ENCODE measurements around the gene IDH3G.

The IDH3G gene

GRCh38 chrX:153776120-153776599 lies 18.0 kb downstream of the IDH3G start:
- no peaks in the 10 kb centered on the region; the same call in 1 of the 2 replicates for H3K27me3 ChIP-seq (replicated peaks; ENCODE audit: control insufficient read depth, insufficient read depth, low read length)
- TF ChIP-seq, protein P1, sequence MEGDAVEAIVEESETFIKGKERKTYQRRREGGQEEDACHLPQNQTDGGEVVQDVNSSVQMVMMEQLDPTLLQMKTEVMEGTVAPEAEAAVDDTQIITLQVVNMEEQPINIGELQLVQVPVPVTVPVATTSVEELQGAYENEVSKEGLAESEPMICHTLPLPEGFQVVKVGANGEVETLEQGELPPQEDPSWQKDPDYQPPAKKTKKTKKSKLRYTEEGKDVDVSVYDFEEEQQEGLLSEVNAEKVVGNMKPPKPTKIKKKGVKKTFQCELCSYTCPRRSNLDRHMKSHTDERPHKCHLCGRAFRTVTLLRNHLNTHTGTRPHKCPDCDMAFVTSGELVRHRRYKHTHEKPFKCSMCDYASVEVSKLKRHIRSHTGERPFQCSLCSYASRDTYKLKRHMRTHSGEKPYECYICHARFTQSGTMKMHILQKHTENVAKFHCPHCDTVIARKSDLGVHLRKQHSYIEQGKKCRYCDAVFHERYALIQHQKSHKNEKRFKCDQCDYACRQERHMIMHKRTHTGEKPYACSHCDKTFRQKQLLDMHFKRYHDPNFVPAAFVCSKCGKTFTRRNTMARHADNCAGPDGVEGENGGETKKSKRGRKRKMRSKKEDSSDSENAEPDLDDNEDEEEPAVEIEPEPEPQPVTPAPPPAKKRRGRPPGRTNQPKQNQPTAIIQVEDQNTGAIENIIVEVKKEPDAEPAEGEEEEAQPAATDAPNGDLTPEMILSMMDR (IDR thresholded peaks at IDR 0.05; ENCODE audit: insufficient read depth, low read length, poor library complexity, severe bottlenecking): no peak
- no peak for DNase-seq (ENCODE audit: extremely low read depth, insufficient read length)
- no peaks in the 10 kb centered on the region for H3K36me3 ChIP-seq (ENCODE audit: control insufficient read depth, insufficient read depth, low read length)
- H3K4me3 ChIP-seq (replicated peaks; ENCODE audit: low read depth, low read length): no peak overlapping the region

DNA sequence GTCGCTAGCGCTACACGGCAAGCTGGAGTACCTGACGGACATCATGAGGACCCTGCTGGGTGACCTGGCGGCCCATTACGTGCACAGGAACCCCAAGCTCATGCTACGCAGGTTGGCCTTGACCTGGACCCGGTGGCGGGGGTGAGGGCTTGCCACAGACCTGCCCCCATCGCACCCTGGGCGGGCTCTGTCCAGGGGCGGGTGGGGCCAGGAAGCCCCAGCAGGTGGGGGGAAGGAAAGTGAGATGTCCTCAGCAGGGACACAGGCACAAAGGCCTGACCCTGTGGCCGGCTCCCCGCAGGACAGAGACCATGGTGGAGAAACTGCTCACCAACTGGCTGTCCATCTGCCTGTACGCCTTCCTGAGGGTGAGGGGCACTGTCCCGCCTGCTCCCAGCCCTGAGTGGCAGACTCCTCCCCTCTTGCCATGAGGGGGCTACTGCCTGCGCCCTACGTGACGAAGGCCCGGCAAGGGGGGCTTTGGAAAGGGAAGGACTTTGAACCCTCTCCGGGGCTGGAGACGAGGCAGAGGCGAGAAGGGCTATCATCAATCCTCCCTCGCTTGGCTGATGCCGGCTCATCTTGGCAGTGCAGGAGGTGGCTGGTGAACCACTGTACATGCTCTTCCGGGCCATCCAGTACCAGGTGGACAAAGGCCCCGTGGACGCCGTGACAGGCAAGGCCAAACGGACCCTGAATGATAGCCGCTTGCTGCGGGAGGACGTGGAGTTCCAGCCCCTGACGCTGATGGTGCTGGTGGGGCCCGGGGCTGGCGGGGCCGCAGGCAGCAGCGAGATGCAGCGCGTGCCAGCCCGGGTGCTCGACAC lies 18.7 kb downstream of the IDH3G start:
- Histone ChIP-seq H3K27me3 (replicated peaks; ENCODE audit: control insufficient read depth, insufficient read depth, low read length) (no peaks in the 10 kb centered on the region; the same call in 1 of the 2 replicates), H3K36me3 (ENCODE audit: control insufficient read depth, insufficient read depth, low read length) (no peaks in the 10 kb centered on the region), H3K4me3 (replicated peaks; ENCODE audit: low read depth, low read length) (no peak overlapping the region)
- TF ChIP-seq, protein P1 (IDR thresholded peaks at IDR 0.05; ENCODE audit: insufficient read depth, low read length, poor library complexity, severe bottlenecking): no peak
- DNase-seq (ENCODE audit: extremely low read depth, insufficient read length): peak; percentile 4

DNA sequence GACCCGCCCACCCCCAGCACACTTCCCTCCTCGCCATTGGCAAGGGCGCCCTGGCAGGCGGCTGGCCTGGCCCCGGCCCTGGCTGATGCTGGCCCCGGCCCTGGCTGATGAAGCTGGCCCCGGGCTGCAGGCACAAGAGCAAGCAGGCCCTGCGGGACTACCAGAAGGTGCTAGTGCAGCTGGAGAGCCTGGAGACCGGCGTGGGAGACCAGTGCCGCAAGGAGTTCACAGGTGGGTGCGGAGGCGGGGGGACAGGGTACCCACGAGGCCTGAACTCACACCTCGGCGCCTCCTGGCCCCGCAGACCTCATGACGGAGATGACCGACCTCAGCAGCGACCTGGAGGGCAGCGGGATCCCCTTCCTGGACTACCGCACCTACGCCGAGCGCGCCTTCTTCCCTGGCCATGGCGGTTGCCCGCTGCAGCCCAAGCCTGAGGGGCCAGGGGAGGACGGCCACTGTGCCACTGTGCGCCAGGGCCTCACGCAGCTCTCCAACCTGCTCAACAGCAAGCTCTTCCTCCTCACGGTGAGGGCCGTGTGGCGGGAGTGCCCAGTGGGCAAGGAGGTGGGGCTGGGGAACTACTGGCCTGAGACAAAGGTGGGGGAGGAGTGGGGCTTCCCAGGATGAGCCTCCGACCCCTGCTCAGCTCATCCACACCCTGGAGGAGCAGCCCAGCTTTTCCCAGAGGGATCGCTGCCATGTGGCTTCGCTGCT lies 19.4 kb downstream of the IDH3G start:
- no peaks in the 10 kb centered on the region for H3K36me3 ChIP-seq (ENCODE audit: control insufficient read depth, insufficient read depth, low read length)
- H3K4me3 ChIP-seq (replicated peaks; ENCODE audit: low read depth, low read length): no peak overlapping the region
- no peaks in the 10 kb centered on the region; the same call in 1 of the 2 replicates for H3K27me3 ChIP-seq (replicated peaks; ENCODE audit: control insufficient read depth, insufficient read depth, low read length)
- TF ChIP-seq, protein P1 (IDR thresholded peaks at IDR 0.05; ENCODE audit: insufficient read depth, low read length, poor library complexity, severe bottlenecking): no peak
- DNase-seq (ENCODE audit: extremely low read depth, insufficient read length): no peak

DNA sequence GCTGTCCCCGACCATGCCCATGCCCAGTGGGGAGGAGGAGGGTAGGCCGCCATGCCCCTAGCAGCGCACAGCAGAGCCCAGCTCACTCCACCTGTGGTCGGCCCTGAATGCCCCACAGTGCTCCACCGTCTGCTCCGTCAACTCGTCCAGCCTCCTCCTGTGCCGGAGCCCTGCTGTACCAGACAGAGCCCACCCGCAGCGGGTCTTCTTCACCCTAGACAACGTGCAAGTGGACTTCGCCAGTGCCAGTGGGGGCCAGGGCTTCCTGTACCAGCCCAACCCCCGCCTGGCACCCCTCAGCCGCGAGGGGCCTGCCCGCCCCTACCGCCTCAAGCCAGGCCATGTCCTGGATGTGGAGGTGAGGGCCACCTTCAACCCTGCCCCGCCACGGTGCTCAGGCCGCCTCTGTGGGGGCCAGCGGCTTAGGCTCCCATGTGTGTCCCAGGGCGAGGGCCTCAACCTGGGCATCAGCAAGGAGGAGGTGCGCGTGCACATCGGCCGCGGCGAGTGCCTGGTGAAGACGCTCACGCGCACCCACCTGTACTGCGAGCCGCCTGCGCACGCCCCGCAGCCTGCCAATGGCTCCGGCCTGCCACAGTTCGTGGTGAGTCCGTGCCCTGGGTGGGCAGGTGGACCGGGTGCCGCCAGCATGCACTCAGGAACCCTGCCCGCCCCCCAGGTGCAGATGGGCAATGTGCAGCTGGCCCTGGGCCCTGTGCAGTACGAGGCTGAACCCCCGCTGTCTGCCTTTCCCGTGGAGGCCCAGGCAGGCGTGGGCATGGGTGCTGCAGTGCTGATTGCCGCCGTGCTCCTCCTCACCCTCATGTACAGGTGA lies 20.2 kb downstream of the IDH3G start:
- TF ChIP-seq, protein P1 (IDR thresholded peaks at IDR 0.05; ENCODE audit: insufficient read depth, low read length, poor library complexity, severe bottlenecking): no peak
- peak; percentile 4 for DNase-seq (ENCODE audit: extremely low read depth, insufficient read length)
- Histone ChIP-seq H3K36me3 (ENCODE audit: control insufficient read depth, insufficient read depth, low read length) (no peaks in the 10 kb centered on the region), H3K27me3 (replicated peaks; ENCODE audit: control insufficient read depth, insufficient read depth, low read length) (no peaks in the 10 kb centered on the region; the same call in 1 of the 2 replicates), H3K4me3 (replicated peaks; ENCODE audit: low read depth, low read length) (no peak overlapping the region)

GRCh38 chrX:153773218-153773611 lies 21.0 kb downstream of the IDH3G start:
- H3K27me3 ChIP-seq (replicated peaks; ENCODE audit: control insufficient read depth, insufficient read depth, low read length): no peaks in the 10 kb centered on the region; the same call in 1 of the 2 replicates
- H3K36me3 ChIP-seq (ENCODE audit: control insufficient read depth, insufficient read depth, low read length): no peaks in the 10 kb centered on the region
- no peak overlapping the region for H3K4me3 ChIP-seq (replicated peaks; ENCODE audit: low read depth, low read length)
- no peak for DNase-seq (ENCODE audit: extremely low read depth, insufficient read length)
- TF ChIP-seq, protein P1 (IDR thresholded peaks at IDR 0.05; ENCODE audit: insufficient read depth, low read length, poor library complexity, severe bottlenecking): no peak

Data from GM06990 (cell line).